ENCODE measurements around the gene CDC73.
"Not testable (repeated sequence)": the region's sequence is repeated elsewhere in the genome, so short reads cannot be mapped to it uniquely, and the experiment has no call there.

CDC73 gene

DNA sequence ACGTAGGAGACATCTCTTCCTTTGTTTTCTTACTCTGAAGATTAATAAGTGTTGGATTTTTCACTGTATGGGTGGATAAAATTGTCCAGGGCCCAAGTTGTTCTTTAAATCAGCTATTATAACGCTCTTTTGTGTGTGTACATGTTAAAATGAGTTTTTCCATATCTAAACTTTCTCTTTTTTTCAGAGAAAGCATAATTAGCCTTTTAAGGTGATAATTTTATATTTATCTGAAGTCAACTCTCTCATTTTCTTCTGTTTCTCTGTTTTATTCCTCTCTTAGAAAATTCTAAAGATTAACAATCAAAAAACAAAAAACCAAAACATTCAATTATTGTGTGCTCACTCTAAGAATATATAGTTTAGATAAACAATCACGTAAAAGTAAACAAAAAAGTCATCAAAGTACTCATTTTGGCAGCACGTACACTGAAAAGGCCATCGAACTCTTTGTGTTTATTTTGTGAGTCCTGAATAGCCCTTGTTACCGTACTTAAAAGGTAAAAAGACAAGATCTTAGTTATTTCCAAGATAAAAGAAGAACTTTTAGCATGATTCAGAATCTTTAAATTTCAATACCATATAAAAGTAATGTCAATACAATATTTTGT lies 7.2 kb upstream of the CDC73 start:
- Mint-ChIP-seq H3K27me3 (ENCODE audit: low read depth) (no peaks in the 10 kb centered on the region), H3K4me3 (no peak overlapping the region), H3K36me3 (ENCODE audit: low read depth) (no peaks in the 10 kb centered on the region), H3K9me3 (no peaks in the 10 kb centered on the region), H3K4me1 (no peaks in the 10 kb centered on the region), H3K27ac (peak overlapping the region in 2 of 3 experiments; percentile 54 to 69)
- TF ChIP-seq, protein P1, sequence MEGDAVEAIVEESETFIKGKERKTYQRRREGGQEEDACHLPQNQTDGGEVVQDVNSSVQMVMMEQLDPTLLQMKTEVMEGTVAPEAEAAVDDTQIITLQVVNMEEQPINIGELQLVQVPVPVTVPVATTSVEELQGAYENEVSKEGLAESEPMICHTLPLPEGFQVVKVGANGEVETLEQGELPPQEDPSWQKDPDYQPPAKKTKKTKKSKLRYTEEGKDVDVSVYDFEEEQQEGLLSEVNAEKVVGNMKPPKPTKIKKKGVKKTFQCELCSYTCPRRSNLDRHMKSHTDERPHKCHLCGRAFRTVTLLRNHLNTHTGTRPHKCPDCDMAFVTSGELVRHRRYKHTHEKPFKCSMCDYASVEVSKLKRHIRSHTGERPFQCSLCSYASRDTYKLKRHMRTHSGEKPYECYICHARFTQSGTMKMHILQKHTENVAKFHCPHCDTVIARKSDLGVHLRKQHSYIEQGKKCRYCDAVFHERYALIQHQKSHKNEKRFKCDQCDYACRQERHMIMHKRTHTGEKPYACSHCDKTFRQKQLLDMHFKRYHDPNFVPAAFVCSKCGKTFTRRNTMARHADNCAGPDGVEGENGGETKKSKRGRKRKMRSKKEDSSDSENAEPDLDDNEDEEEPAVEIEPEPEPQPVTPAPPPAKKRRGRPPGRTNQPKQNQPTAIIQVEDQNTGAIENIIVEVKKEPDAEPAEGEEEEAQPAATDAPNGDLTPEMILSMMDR (IDR thresholded peaks at IDR 0.05; ENCODE audit: unreplicated experiment in 3 of 3), result no peak

DNA sequence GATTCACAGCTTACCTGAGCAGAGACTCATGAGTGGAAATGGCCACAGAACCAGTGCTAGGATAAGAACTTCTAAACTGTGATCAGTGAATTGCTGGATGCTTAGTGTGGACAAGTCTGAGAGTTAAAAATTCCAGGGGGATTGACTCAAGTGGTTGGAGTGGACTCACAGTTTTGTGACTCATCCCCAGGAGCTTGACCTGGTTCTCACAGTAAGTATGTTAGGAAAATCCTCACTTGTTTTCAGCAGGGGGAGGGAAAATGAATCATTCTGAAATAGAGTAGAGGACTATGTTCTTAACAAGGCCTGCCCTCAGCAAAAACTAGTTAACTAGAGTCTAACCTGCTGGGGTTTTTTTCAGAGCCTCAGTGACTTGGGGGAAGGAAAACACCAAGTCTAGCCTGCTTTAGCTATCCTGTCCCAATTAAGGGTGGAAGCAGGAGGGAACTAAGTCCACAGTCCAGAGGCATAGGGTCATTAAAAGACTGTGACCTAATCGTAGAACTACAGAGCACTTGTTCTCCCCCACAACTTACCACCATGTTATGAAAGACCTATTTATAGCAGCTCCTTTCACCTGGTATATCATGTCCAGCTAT lies 6.1 kb upstream of the CDC73 start:
- Mint-ChIP-seq H3K27me3 (ENCODE audit: low read depth) (no peaks in the 10 kb centered on the region), H3K4me3 (no peak overlapping the region), H3K9me3 (no peaks in the 10 kb centered on the region), H3K27ac (peak overlapping the region in 2 of 3 experiments; percentile 57 to 87), H3K4me1 (no peaks in the 10 kb centered on the region), H3K36me3 (ENCODE audit: low read depth) (no peaks in the 10 kb centered on the region)
- TF ChIP-seq, protein P1 (IDR thresholded peaks at IDR 0.05; ENCODE audit: unreplicated experiment in 3 of 3), result no peak

DNA sequence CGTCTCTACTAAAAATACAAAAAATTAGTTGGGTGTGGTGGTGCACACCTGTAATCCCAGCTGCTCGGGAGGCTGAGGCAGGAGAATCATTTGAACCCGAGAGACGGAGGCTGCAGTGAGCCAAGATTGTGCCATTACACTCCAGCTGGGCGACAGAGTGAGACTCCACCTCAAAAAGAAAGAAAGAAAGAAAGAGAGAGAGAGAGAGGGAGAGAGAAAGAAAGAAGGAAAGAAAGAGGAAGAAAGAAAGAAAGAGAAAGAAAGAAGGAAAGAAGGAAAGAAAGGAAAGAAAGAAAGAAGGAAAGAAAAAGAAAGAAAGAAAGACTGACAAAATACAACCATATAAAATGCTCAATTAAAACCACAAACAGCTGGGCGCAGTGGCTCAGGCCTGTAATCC lies 4.7 kb upstream of the CDC73 start:
- not testable (repeated sequence) for H3K9me3 Mint-ChIP-seq; H3K4me3 Mint-ChIP-seq; H3K27ac Mint-ChIP-seq; H3K36me3 Mint-ChIP-seq (ENCODE audit: low read depth); H3K4me1 Mint-ChIP-seq; H3K27me3 Mint-ChIP-seq (ENCODE audit: low read depth)

DNA sequence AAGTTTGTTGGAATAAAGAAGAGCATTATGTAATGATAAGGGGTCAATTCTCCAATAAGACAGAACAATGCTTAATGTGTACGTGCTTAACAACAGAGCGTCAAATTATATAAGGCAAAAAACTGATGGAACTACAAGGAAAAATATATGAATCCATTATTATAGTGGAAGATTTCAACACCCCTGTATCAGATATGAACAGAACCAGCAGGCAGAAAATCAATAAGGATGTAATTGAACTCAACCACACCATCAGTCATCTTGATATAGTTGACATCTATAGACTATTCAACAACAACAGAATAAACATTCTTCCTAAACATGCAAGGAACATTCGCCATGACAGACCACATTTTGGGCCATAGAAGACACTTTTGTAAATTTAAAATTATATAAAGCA lies 3.6 kb upstream of the CDC73 start:
- no peak overlapping the region for H3K4me3 Mint-ChIP-seq
- H3K4me1 Mint-ChIP-seq, result peaks cover 6% of the 10 kb centered on the region
- no peak overlapping the region for H3K27ac Mint-ChIP-seq
- no peaks in the 10 kb centered on the region for H3K9me3 Mint-ChIP-seq
- no peaks in the 10 kb centered on the region for H3K27me3 Mint-ChIP-seq (ENCODE audit: low read depth)
- TF ChIP-seq, protein P1 (IDR thresholded peaks at IDR 0.05; ENCODE audit: unreplicated experiment in 3 of 3), result no peak
- H3K36me3 Mint-ChIP-seq (ENCODE audit: low read depth), result no peaks in the 10 kb centered on the region

DNA sequence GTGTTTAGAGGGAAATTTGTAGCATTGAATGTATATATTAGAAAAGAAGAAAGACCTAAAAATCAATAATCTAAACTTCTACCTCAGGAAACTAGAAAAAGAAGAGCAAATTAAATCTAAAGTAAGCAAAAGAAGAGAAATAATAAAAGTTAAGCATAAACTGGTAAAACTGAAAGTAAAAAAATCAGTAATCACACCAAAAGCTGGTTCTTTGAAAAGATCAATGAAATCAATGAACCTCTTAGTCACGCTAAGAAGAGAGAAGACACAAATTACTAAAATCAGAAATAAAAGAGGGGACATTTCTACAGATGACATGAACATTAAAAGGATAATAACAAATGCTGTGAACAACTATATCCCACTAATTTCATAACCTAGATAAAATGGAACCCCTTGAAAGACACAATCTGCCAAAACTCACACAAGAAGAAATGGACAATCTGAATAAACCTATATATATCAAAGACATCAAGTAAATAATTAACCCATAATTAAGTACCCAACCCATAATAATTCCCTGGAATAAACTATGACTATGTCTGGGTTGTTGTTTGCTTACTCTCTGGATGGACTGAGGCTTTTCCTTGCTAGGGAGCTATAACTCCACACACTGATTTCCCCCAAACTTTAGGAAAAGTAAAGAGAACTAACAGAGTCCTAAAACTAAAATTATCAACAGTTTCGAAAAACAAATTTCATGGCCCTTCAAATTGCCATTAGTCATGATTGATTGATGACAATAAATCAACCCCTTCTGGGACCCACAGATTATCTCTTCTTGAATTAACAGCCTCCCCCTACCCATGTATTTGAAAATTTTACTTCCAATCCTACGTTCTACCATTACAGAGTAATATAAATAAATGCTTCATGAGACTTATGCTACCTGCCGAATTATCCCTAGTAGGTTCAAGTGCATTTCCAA lies 2.8 kb upstream of the CDC73 start:
- Mint-ChIP-seq H3K27me3 (ENCODE audit: low read depth) (no peaks in the 10 kb centered on the region), H3K4me3 (peak overlapping the region in 1 of 3 experiments; percentile 10), H3K27ac (no peak overlapping the region), H3K36me3 (ENCODE audit: low read depth) (no peaks in the 10 kb centered on the region), H3K4me1 (peaks cover 14% of the 10 kb centered on the region), H3K9me3 (no peaks in the 10 kb centered on the region)
- TF ChIP-seq, protein P1 (IDR thresholded peaks at IDR 0.05; ENCODE audit: unreplicated experiment in 3 of 3), result no peak

DNA sequence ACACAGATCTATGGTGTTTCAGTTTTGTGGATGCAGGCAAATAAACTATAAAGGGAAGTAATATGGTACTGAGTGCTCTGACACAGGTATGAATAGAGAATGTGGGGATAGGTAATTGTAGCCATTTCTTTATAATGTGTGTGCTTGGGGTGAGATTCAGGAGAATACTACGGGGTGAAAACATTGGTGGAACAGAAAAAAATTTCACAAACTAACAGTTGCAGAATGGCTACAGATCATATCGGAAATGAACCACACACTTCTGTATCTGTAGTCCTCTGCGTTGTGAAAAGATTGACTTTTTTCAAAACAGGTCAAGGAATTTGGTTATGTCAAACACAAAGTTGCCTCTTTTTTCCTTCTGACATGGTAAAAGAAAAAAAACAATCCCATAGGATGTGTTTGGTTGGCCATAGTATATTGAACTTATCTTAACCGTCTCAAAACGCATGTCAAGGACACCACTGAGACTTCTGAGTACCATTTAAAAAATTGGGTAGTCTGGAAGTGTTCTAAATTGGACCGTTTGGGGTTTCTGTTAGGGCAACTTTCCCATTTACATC lies 1.1 kb upstream of the CDC73 start:
- Mint-ChIP-seq H3K36me3 (ENCODE audit: low read depth) (peaks cover 3% of the 10 kb centered on the region), H3K27ac (peak overlapping the region; percentile 96 to 98 (median 98)), H3K4me3 (peak overlapping the region; percentile 96 to 97 (median 96)), H3K9me3 (no peaks in the 10 kb centered on the region), H3K27me3 (ENCODE audit: low read depth) (no peaks in the 10 kb centered on the region), H3K4me1 (peaks cover 20% of the 10 kb centered on the region)
- TF ChIP-seq, protein P1 (IDR thresholded peaks at IDR 0.05; ENCODE audit: unreplicated experiment in 3 of 3), result no peak

Measured in nephron (organoid).